ENCODE data around the gene SAP30. TPM values are rescaled to one million over a fixed set of nuclear protein-coding genes. Genes with fewer than 3 reads are reported as not detected.
A peak's percentile ranks its signal among the peaks of the same experiment; 100 is the strongest.

Gene SAP30
- total and polyA plus RNA-seq, 9 of the 15 experiments (the other 6 are each of a cell fraction or from before 2014, with no cell fraction given): 5.9 to 51.1 (median 32.6) TPM

GRCh38 chr4:173404296-173404865 lies 33.6 kb downstream of the SAP30 start:
- no peak for FAIRE-seq
- BruUV-seq (replicated peaks): no TSS peak
- H3K4me2 ChIP-seq (ENCODE audit: insufficient read depth, low read length): no peak overlapping the region
- H3K9me3 ChIP-seq (replicated peaks; ENCODE audit: control insufficient read depth, insufficient read depth, low read depth, low read length): no peaks in the 10 kb centered on the region
- no peak for ATAC-seq
- no peaks in the 10 kb centered on the region for H3K36me3 ChIP-seq (ENCODE audit: control insufficient read depth, insufficient read depth, low read length)
- DNase-seq (ENCODE audit: extremely low read depth in 1 of 4, low spot score in 3 of 4): no peak
- TF ChIP-seq NFIC (IDR thresholded peaks at IDR 0.05): peak; percentile 49
- TF ChIP-seq PBX2 (CRISPR knock-in tag; IDR thresholded peaks at IDR 0.05; ENCODE audit: low read depth): no peak
- no peak for TF ChIP-seq PBX2 (tag; conservative IDR thresholded peaks at IDR 0.05; ENCODE audit: low read depth)
- ChIA-PET POLR2A (interaction anchor here (1.1 to 1.3 kb wide), 2 partner anchors 9 to 71 kb away, joined by 3 to 4 read pairs; no protein-coding TSS in a partner anchor), CTCF (ENCODE audit: low intra/inter-chr PET ratio) (no interaction called here)
- in situ Hi-C loops (cut with MboI): no loop called here
- no peaks in the 10 kb centered on the region for H3K4me1 ChIP-seq (replicated peaks in 1 of 2; ENCODE audit: control insufficient read depth in 2 of 2, insufficient read depth in 2 of 2, low read length in 2 of 2)
- no peak overlapping the region for H3K9ac ChIP-seq (ENCODE audit: insufficient read depth in 1 of 2, low read depth in 2 of 2, low read length in 2 of 2)
- 17% methylated on average over 3 of the region's 3 CpGs for WGBS (ENCODE audit: insufficient coverage, low coverage, missing lambda C conversion rate)
- peaks cover 0 to 2% of the 10 kb centered on the region in 2 experiments; a peak in 1 of 5 replicates for H3K27me3 ChIP-seq (ENCODE audit: control insufficient read depth in 2 of 2, insufficient read depth in 2 of 2, low read length in 2 of 2)
- no peak overlapping the region for H3K4me3 ChIP-seq
- intact Hi-C loops (cut with micrococcal nuclease): no loop called here
- H3K9me1 ChIP-seq (ENCODE audit: control insufficient read depth, insufficient read depth, low read length): no peaks in the 10 kb centered on the region
- no peak overlapping the region; the same call in 1 of the 2 replicates for H2AFZ ChIP-seq (ENCODE audit: low read depth, low read length)
- H3K79me2 ChIP-seq (ENCODE audit: control insufficient read depth, insufficient read depth, low read length): no peaks in the 10 kb centered on the region
- no peaks in the 10 kb centered on the region for H4K20me1 ChIP-seq (replicated peaks; ENCODE audit: control insufficient read depth, insufficient read depth, low read length)
- H3K27ac ChIP-seq (ENCODE audit: extremely low read depth, low read depth, low read length): no peak overlapping the region
